GM12878 (cell line): Measurements from ENCODE around the gene NUDT17. TPM values are rescaled to one million over a fixed set of nuclear protein-coding genes. Genes with fewer than 3 reads are reported as not detected.

Experiments used
- ATAC-seq: fragments of 200-7000 bp; cut with Tn5 transposase; 3 replicates; pipeline ENCODE4 v1.9.1; 2020; ENCODE audit warnings: mild to moderate bottlenecking, moderate library complexity
- BruUV-seq: library from RNA; stranded (reverse); fragments of 400-500 nt; replicated peaks from 2 replicates; lab custom pipeline; 2021; lab: Mats Ljungman, UMichigan
- CTCF ChIA-PET: fragments of 300-600 bp; sonication (Branson Sonifier 250); formaldehyde crosslinking; extraction: SDS; loops from one replicate; lab custom pipeline; 2021; ENCODE audit warnings: inconsistent platforms; lab: Yijun Ruan, JAX
- POLR2A ChIA-PET: fragments of 350-600 bp; formaldehyde crosslinking; extraction: SDS; loops from one replicate; lab custom pipeline; 2021; ENCODE audit warnings: inconsistent platforms; lab: Charles Lee
- RAD21 ChIA-PET: fragments of 300-600 bp; sonication (Branson Sonifier 250); formaldehyde crosslinking; loops from one replicate; lab custom pipeline; 2023; ENCODE audit warnings: antibody characterized with exemption; ENCODE audit not compliant: unreplicated experiment; lab: Charles Lee
- SMC1A ChIA-PET: fragments of 300-600 bp; sonication (Branson Sonifier 250); formaldehyde crosslinking; loops from one replicate; lab custom pipeline; 2023; ENCODE audit not compliant: unreplicated experiment, uncharacterized antibody; lab: Charles Lee
- DNase-seq: peaks from one replicate; pipeline ENCODE4 v3.0.0-alpha.2; 2011; ENCODE audit warnings: low read depth, low spot score
- FAIRE-seq: peaks from 3 replicates; lab custom pipeline; 2011; peaks lifted over from hg19 to GRCh38; lab: Jason Lieb, UNC
- H2AFZ ChIP-seq: 2 replicates; pipeline ENCODE4 v1.6.0; 2011; ENCODE audit warnings: low read depth, low read length, control low read depth; ENCODE audit not compliant: control insufficient read depth
- H3K27ac ChIP-seq: 2 replicates; pipeline ENCODE4 v1.5.1; 2011; ENCODE audit warnings: control low read depth; ENCODE audit not compliant: control insufficient read depth, insufficient read depth
- H3K27me3 ChIP-seq, 2 experiments: replicated peaks in 1 of 2; 2 replicates each; pipeline versions ENCODE4 v1.6.0 to v1.6.1; 2011; ENCODE audit warnings: low read length in 1 of 2; ENCODE audit not compliant: control insufficient read depth in 2 of 2, insufficient read depth in 2 of 2
- H3K36me3 ChIP-seq, 2 experiments: 2 replicates each; pipeline ENCODE4 v1.5.1; 2011; ENCODE audit warnings: low read length in 1 of 2; ENCODE audit not compliant: control insufficient read depth in 2 of 2, insufficient read depth in 2 of 2
- H3K4me1 ChIP-seq: 2 replicates; pipeline ENCODE4 v1.6.1; 2011; ENCODE audit warnings: mild to moderate bottlenecking, low read length, moderate library complexity, mixed read lengths; ENCODE audit not compliant: control insufficient read depth, insufficient read depth
- H3K4me2 ChIP-seq: 2 replicates; pipeline ENCODE4 v1.6.0; 2011; ENCODE audit warnings: control low read depth; ENCODE audit not compliant: control insufficient read depth, insufficient read depth
- H3K4me3 ChIP-seq: fragments of 200-600 bp; sonication (generic); 2 replicates; pipeline ENCODE4 v1.5.1; 2016
- H3K79me2 ChIP-seq: 2 replicates; pipeline ENCODE4 v1.6.0; 2011; ENCODE audit warnings: low read length; ENCODE audit not compliant: control insufficient read depth, insufficient read depth
- H3K9ac ChIP-seq: 2 replicates; pipeline ENCODE4 v1.8.0; 2011; ENCODE audit warnings: low read length, control low read depth, mixed read lengths; ENCODE audit not compliant: control insufficient read depth, insufficient read depth
- H3K9me3 ChIP-seq: replicated peaks from 3 replicates; pipeline ENCODE4 v1.5.1; 2011; ENCODE audit warnings: mild to moderate bottlenecking, low read length; ENCODE audit not compliant: control insufficient read depth, insufficient read depth
- H4K20me1 ChIP-seq: 2 replicates; pipeline ENCODE4 v1.6.0; 2011; ENCODE audit not compliant: control insufficient read depth, insufficient read depth
- BCLAF1 ChIP-seq: fragments of 450-650 bp; IDR thresholded peaks from 2 replicates; pipeline ENCODE4 v1.6.1; 2017; ENCODE audit warnings: antibody characterized with exemption, mild to moderate bottlenecking, moderate library complexity
- CEBPZ ChIP-seq: fragments of 150-350 bp; IDR thresholded peaks from 2 replicates; pipeline ENCODE4 v1.6.1; 2016; ENCODE audit warnings: low read depth, low read length
- CREB1 ChIP-seq: IDR thresholded peaks from 2 replicates; pipeline ENCODE4 v1.6.1; 2012; ENCODE audit warnings: low read depth, mild to moderate bottlenecking, inconsistent platforms
- CREM ChIP-seq: IDR thresholded peaks from 2 replicates; pipeline ENCODE4 v1.6.1; 2014; ENCODE audit warnings: antibody characterized with exemption, low read depth
- ELK1 ChIP-seq: IDR thresholded peaks from 2 replicates; pipeline ENCODE4 v1.6.1; 2012; ENCODE audit warnings: low read depth, low read length, improper control_type of control experiment
- PKNOX1 ChIP-seq: fragments of 450-650 bp; IDR thresholded peaks from 2 replicates; pipeline ENCODE4 v1.6.1; 2016; ENCODE audit warnings: mild to moderate bottlenecking
- TCF7 ChIP-seq: IDR thresholded peaks from 2 replicates; pipeline ENCODE4 v1.6.1; 2014; ENCODE audit warnings: antibody characterized with exemption, borderline replicate concordance
- WRNIP1 ChIP-seq: IDR thresholded peaks from 2 replicates; pipeline ENCODE4 v1.6.1; 2011; ENCODE audit warnings: low read depth, low read length, improper control_type of control experiment, borderline replicate concordance
- ZZZ3 ChIP-seq: IDR thresholded peaks from 2 replicates; pipeline ENCODE4 v1.6.1; 2011; ENCODE audit warnings: low read depth; ENCODE audit not compliant: control insufficient read depth, insufficient read length
- in situ Hi-C: fragments of 300-500 bp; cut with MboI; formaldehyde crosslinking; loops from 9 replicates; pipeline ENCODE4 v1.14.3; 2018; ENCODE audit warnings: mixed read lengths
- intact Hi-C: fragments of 100-400 bp; cut with micrococcal nuclease; formaldehyde crosslinking; loops from one replicate; pipeline ENCODE4 v1.14.2; 2022; ENCODE audit not compliant: unreplicated experiment
- polyA plus RNA-seq, 11 experiments: library from polyadenylated mRNA; depleted of rRNA in 4 of 11; unstranded in 6 of 11; stranded (reverse) in 5 of 11; fragments of >200 nt; fragmentation: Nextera tagmentation in 4 of 11; fragmentation: Illumina TruSeq in 1 of 11; extraction: Ambion mirVana in 4 of 11; extraction: Trizol in 1 of 11; gene quantifications; 1 replicate in 1 of 11; 2 replicates in 10 of 11; pipeline versions ENCODE4 v1.2.1 to v1.2.3, GENCODE V29; 2011 to 2016; ENCODE audit warnings: inconsistent platforms in 2 of 11, missing spikeins in 2 of 11, low read depth in 1 of 11
- total RNA-seq, 4 experiments: library from RNA; depleted of rRNA in 3 of 4; stranded (reverse); fragments of >200 nt in 3 of 4; fragmentation: Illumina TruSeq in 1 of 4; extraction: Trizol in 1 of 4; gene quantifications; 2 replicates each; pipeline versions ENCODE4 v1.2.1 to v1.2.3, GENCODE V29; 2013 to 2021

NUDT17 gene
- total and polyA plus RNA-seq, 10 of the 15 experiments (the other 5 are each of a cell fraction or from before 2014, with no cell fraction given): 1.2 to 4.7 (median 4.0) TPM

GRCh38 chr1:145828367-145829026, 16.9 kb upstream of the NUDT17 start:
- DNase-seq (no peak), ATAC-seq (peak; percentile 8; the same call in 2 of the 3 replicates), FAIRE-seq (no peak)
- Histone ChIP-seq H3K4me3 (no peak overlapping the region), H3K4me2 (peak overlapping the region; percentile 7; the same call in 1 of the 2 replicates), H3K36me3 (peaks cover 9 to 27% of the 10 kb centered on the region in 2 experiments; a peak in 3 of 4 replicates), H3K27me3 (no peaks in the 10 kb centered on the region), H3K4me1 (peaks cover 10% of the 10 kb centered on the region), H3K9ac (no peak overlapping the region), H4K20me1 (no peaks in the 10 kb centered on the region), H3K27ac (peak overlapping the region; percentile 9; the same call in 1 of the 2 replicates), H3K9me3 (no peaks in the 10 kb centered on the region), H3K79me2 (peaks cover 32% of the 10 kb centered on the region), H2AFZ (no peak overlapping the region)
- RAD21 ChIA-PET: no interaction called here
- in situ Hi-C loops (no loop called here), intact Hi-C loops (no loop called here)
- no TSS peak for BruUV-seq
- SMC1A ChIA-PET: interaction anchor here (1.1 to 5.0 kb wide), 2 partner anchors 16 to 22 kb away, joined by 4 to 20 read pairs; partner anchors contain the start of gene NUDT17
- POLR2A ChIA-PET: interaction anchor here (0.8 kb wide), 1 partner anchor 15 kb away, joined by 3 read pairs; no protein-coding TSS in a partner anchor
- TF ChIP-seq CREB1 (0 out of 2 replicates have a peak, but pooled peaks have one; percentile 34), WRNIP1 (no peak), CREM (no peak), ELK1 (no peak), TCF7 (peak; percentile 67; the same call in 1 of the 2 replicates), PKNOX1 (peak; percentile 72), ZZZ3 (no peak), CEBPZ (no peak), BCLAF1 (no peak)
- CTCF ChIA-PET: interaction anchor here (0.6 to 6.4 kb wide), 4 partner anchors 14 to 130 kb away, joined by 3 to 80 read pairs (median 4); partner anchors contain the start of gene NUDT17
